Endothelial cell of umbilical vein (primary cell): ENCODE measurements around the gene PGD. TPM values are rescaled to one million over a fixed set of nuclear protein-coding genes. Genes with fewer than 3 reads are reported as not detected.

Experiments
- BruUV-seq: library from RNA; stranded (reverse); fragments of 400-500 nt; replicated peaks from 2 replicates; lab custom pipeline; 2021; lab: Mats Ljungman, UMichigan
- CTCF ChIA-PET: fragments of 300-600, 350-600 bp; sonication (Branson Sonifier 250); formaldehyde crosslinking; loops from one replicate; lab custom pipeline; 2021; ENCODE audit warnings: antibody characterized with exemption, inconsistent platforms; lab: Charles Lee
- POLR2A ChIA-PET: fragments of 300-600, 350-600 bp; sonication (Branson Sonifier 250); formaldehyde crosslinking; loops from one replicate; lab custom pipeline; 2021; ENCODE audit warnings: antibody characterized with exemption, inconsistent platforms; lab: Charles Lee
- DNase-seq: peaks from one replicate; pipeline ENCODE4 v3.0.0-alpha.2; 2011; ENCODE audit warnings: low read depth, low spot score
- FAIRE-seq: peaks from 2 replicates; lab custom pipeline; 2011; peaks lifted over from hg19 to GRCh38; lab: Jason Lieb, UNC
- H2AFZ ChIP-seq: 2 replicates; pipeline ENCODE4 v1.6.0; 2012; ENCODE audit warnings: low read depth, low read length, control low read depth, inconsistent platforms
- H3K27ac ChIP-seq: 2 replicates; pipeline ENCODE4 v1.5.1; 2011; ENCODE audit warnings: low read depth, mild to moderate bottlenecking, control low read depth, low read length, moderate library complexity; ENCODE audit not compliant: insufficient read depth
- H3K27me3 ChIP-seq, 2 experiments: 2 replicates each; pipeline versions ENCODE4 v1.6.0 to v1.6.1; 2011; ENCODE audit warnings: low read length in 2 of 2, mixed read lengths in 1 of 2; ENCODE audit not compliant: control insufficient read depth in 2 of 2, insufficient read depth in 2 of 2
- H3K36me3 ChIP-seq, 2 experiments: 2 replicates in 1 of 2; 3 replicates in 1 of 2; pipeline ENCODE4 v1.5.1; 2011; ENCODE audit warnings: low read length in 2 of 2, mild to moderate bottlenecking in 1 of 2, moderate library complexity in 1 of 2; ENCODE audit not compliant: control insufficient read depth in 2 of 2, insufficient read depth in 2 of 2; ENCODE audit errors: extremely low read depth in 1 of 2
- H3K4me1 ChIP-seq: 3 replicates; pipeline ENCODE4 v1.5.1; 2011; ENCODE audit warnings: mild to moderate bottlenecking, low read length; ENCODE audit not compliant: control insufficient read depth, insufficient read depth; ENCODE audit errors: extremely low read depth
- H3K4me2 ChIP-seq: 2 replicates; pipeline ENCODE4 v1.6.1; 2011; ENCODE audit warnings: low read length, control low read depth, mixed read lengths; ENCODE audit not compliant: insufficient read depth
- H3K4me3 ChIP-seq, 3 experiments: fragments of 200-600 bp in 1 of 3; sonication (generic), shearing (Covaris generic) in 1 of 3; replicated peaks in 1 of 3; 2 replicates each; pipeline ENCODE4 v1.5.1; 2011 to 2016; ENCODE audit warnings: control low read depth in 3 of 3, low read length in 3 of 3, mild to moderate bottlenecking in 2 of 3, inconsistent platforms in 1 of 3, low read depth in 1 of 3, moderate library complexity in 1 of 3; ENCODE audit not compliant: insufficient read depth in 1 of 3
- H3K79me2 ChIP-seq: 2 replicates; pipeline ENCODE4 v1.6.0; 2012; ENCODE audit warnings: low read length, inconsistent platforms; ENCODE audit not compliant: control insufficient read depth, insufficient read depth
- H3K9ac ChIP-seq: replicated peaks from 2 replicates; pipeline ENCODE3; 2011; ENCODE audit warnings: low read length, control low read depth; ENCODE audit not compliant: insufficient read depth; ENCODE audit errors: extremely low read depth
- H3K9me1 ChIP-seq: replicated peaks from 3 replicates; pipeline ENCODE4 v1.6.0; 2011; ENCODE audit warnings: mild to moderate bottlenecking, low read length; ENCODE audit not compliant: control insufficient read depth, insufficient read depth; ENCODE audit errors: extremely low read depth
- H3K9me3 ChIP-seq: replicated peaks from 2 replicates; pipeline ENCODE4 v1.5.1; 2012; ENCODE audit warnings: low read length, inconsistent platforms; ENCODE audit not compliant: control insufficient read depth, insufficient read depth
- H4K20me1 ChIP-seq: replicated peaks from 2 replicates; pipeline ENCODE3; 2011; ENCODE audit warnings: mild to moderate bottlenecking, low read length; ENCODE audit not compliant: control insufficient read depth, insufficient read depth; ENCODE audit errors: extremely low read depth
- EZH2 ChIP-seq: IDR thresholded peaks from 2 replicates; pipeline ENCODE4 v1.6.1; 2012; ENCODE audit warnings: borderline replicate concordance, low read depth, mild to moderate bottlenecking, moderate library complexity, low read length, inconsistent platforms; ENCODE audit not compliant: severe bottlenecking
- FOS ChIP-seq: IDR thresholded peaks from 2 replicates; pipeline ENCODE4 v1.6.1; 2011; ENCODE audit warnings: mild to moderate bottlenecking, low read length, moderate library complexity, borderline replicate concordance; ENCODE audit not compliant: insufficient read depth
- GATA2 ChIP-seq: IDR thresholded peaks from 2 replicates; pipeline ENCODE4 v1.7.0; 2011; ENCODE audit warnings: low read depth, mild to moderate bottlenecking, moderate library complexity, mixed read lengths, low read length; ENCODE audit not compliant: insufficient read length, insufficient read depth
- JUN ChIP-seq: IDR thresholded peaks from 2 replicates; pipeline ENCODE4 v1.6.1; 2011; ENCODE audit warnings: borderline replicate concordance, low read depth; ENCODE audit not compliant: insufficient read length, insufficient read depth
- MYC ChIP-seq: IDR thresholded peaks from one replicate; pipeline ENCODE4 v1.6.1; 2011; ENCODE audit warnings: mild to moderate bottlenecking, low read depth, low read length
- POLR2A ChIP-seq: IDR thresholded peaks from 2 replicates; pipeline ENCODE4 v1.6.1; 2012; ENCODE audit warnings: low read depth, mild to moderate bottlenecking, control low read depth, low read length
- POLR2AphosphoS5 ChIP-seq: IDR thresholded peaks from 2 replicates; pipeline ENCODE4 v1.6.1; 2012; ENCODE audit warnings: low read depth, mild to moderate bottlenecking, control low read depth, low read length, moderate library complexity; ENCODE audit not compliant: insufficient read depth
- dilution Hi-C: fragments of 300-500 bp; cut with MboI; formaldehyde crosslinking; loops from one replicate; pipeline ENCODE4 v1.15.0; 2019; ENCODE audit warnings: low sequenced_read_pairs; ENCODE audit not compliant: extremely low pct_ligation_motif_present
- intact Hi-C: fragments of 100-400 bp; cut with micrococcal nuclease; formaldehyde crosslinking; loops from one replicate; pipeline ENCODE4 v1.10.0; 2022
- polyA plus RNA-seq, 4 experiments: library from polyadenylated mRNA; depleted of rRNA in 3 of 4; stranded (reverse) in 3 of 4; unstranded in 1 of 4; fragments of >200 nt; gene quantifications; 2 replicates each; pipeline versions ENCODE4 v1.2.1 to v1.2.3, GENCODE V29; 2011 to 2012; ENCODE audit warnings: missing spikeins in 1 of 4
- total RNA-seq: library from RNA; stranded (reverse); gene quantifications from 2 replicates; pipeline ENCODE4 v1.2.3, GENCODE V29; 2021
- TF ChIP-seq, protein P1 (sequence below): IDR thresholded peaks from 2 replicates; pipeline ENCODE4 v1.6.1; 2011; ENCODE audit not compliant: insufficient read depth, insufficient read length
- TF ChIP-seq, protein P2 (sequence below), 2 donors: IDR thresholded peaks; 1 replicate in 1 of 2; 2 replicates in 1 of 2; pipeline ENCODE4 v1.5.1; 2011; ENCODE audit warnings: low read length in 2 of 2, mild to moderate bottlenecking in 2 of 2, moderate library complexity in 2 of 2, control low read depth in 1 of 2, inconsistent platforms in 1 of 2, low read depth in 1 of 2; ENCODE audit not compliant: insufficient read depth in 1 of 2; ENCODE audit errors: extremely low read depth in 1 of 2

PGD gene
- total and polyA plus RNA-seq, 2 donors (not counting 3 experiments of a cell fraction or from before 2014, with no cell fraction given), result 196 to 303 TPM

DNA sequence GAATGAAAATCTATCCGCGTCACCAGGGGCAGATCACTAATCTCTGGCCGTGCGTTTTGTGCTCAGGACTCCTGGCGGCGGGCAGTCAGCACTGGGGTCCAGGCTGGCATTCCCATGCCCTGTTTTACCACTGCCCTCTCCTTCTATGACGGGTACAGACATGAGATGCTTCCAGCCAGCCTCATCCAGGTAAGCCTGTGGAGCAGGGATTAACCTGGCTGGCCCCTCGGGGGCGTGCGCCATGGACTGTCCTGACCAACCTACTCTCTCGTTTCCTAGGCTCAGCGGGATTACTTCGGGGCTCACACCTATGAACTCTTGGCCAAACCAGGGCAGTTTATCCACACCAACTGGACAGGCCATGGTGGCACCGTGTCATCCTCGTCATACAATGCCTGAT is 20.5 kb downstream of the PGD start:
- no peak overlapping the region for H2AFZ ChIP-seq
- DNase-seq (no peak), FAIRE-seq (no peak)
- H3K27ac ChIP-seq, result no peak overlapping the region
- H4K20me1 ChIP-seq, result no peaks in the 10 kb centered on the region
- ChIA-PET CTCF (no interaction called here), POLR2A (no interaction called here)
- intact Hi-C loops (no loop called here), dilution Hi-C loops (no loop called here)
- TF ChIP-seq POLR2A, result no peak
- no peak for TF ChIP-seq JUN
- no peak for TF ChIP-seq POLR2AphosphoS5
- no peak for TF ChIP-seq FOS
- no peak for TF ChIP-seq GATA2
- no peak for TF ChIP-seq EZH2
- TF ChIP-seq, protein P1, sequence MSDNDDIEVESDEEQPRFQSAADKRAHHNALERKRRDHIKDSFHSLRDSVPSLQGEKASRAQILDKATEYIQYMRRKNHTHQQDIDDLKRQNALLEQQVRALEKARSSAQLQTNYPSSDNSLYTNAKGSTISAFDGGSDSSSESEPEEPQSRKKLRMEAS, result no peak
- no peak for TF ChIP-seq MYC
- TF ChIP-seq, protein P2, sequence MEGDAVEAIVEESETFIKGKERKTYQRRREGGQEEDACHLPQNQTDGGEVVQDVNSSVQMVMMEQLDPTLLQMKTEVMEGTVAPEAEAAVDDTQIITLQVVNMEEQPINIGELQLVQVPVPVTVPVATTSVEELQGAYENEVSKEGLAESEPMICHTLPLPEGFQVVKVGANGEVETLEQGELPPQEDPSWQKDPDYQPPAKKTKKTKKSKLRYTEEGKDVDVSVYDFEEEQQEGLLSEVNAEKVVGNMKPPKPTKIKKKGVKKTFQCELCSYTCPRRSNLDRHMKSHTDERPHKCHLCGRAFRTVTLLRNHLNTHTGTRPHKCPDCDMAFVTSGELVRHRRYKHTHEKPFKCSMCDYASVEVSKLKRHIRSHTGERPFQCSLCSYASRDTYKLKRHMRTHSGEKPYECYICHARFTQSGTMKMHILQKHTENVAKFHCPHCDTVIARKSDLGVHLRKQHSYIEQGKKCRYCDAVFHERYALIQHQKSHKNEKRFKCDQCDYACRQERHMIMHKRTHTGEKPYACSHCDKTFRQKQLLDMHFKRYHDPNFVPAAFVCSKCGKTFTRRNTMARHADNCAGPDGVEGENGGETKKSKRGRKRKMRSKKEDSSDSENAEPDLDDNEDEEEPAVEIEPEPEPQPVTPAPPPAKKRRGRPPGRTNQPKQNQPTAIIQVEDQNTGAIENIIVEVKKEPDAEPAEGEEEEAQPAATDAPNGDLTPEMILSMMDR (IDR thresholded peaks at IDR 0.05; ENCODE audit: extremely low read depth in 1 of 2, insufficient read depth in 1 of 2, low read depth in 1 of 2, low read length in 2 of 2), result no peak
- peaks cover 17% of the 10 kb centered on the region for H3K4me1 ChIP-seq
- BruUV-seq, result no TSS peak
- no peaks in the 10 kb centered on the region for H3K9me3 ChIP-seq
- no peak overlapping the region for H3K4me3 ChIP-seq
- peaks cover 29 to 31% of the 10 kb centered on the region in 2 experiments for H3K36me3 ChIP-seq
- H3K9ac ChIP-seq, result no peak overlapping the region
- no peaks in the 10 kb centered on the region for H3K9me1 ChIP-seq
- no peaks in the 10 kb centered on the region for H3K27me3 ChIP-seq
- no peak overlapping the region for H3K4me2 ChIP-seq
- H3K79me2 ChIP-seq, result no peaks in the 10 kb centered on the region
